GM19240 (cell line): ENCODE measurements around the gene HMCES.

Source experiments
- DNase-seq: peaks from one replicate; pipeline ENCODE4 v3.0.0; 2011; ENCODE audit warnings: low spot score; ENCODE audit not compliant: insufficient read length

HMCES gene, protein sequence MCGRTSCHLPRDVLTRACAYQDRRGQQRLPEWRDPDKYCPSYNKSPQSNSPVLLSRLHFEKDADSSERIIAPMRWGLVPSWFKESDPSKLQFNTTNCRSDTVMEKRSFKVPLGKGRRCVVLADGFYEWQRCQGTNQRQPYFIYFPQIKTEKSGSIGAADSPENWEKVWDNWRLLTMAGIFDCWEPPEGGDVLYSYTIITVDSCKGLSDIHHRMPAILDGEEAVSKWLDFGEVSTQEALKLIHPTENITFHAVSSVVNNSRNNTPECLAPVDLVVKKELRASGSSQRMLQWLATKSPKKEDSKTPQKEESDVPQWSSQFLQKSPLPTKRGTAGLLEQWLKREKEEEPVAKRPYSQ

DNA sequence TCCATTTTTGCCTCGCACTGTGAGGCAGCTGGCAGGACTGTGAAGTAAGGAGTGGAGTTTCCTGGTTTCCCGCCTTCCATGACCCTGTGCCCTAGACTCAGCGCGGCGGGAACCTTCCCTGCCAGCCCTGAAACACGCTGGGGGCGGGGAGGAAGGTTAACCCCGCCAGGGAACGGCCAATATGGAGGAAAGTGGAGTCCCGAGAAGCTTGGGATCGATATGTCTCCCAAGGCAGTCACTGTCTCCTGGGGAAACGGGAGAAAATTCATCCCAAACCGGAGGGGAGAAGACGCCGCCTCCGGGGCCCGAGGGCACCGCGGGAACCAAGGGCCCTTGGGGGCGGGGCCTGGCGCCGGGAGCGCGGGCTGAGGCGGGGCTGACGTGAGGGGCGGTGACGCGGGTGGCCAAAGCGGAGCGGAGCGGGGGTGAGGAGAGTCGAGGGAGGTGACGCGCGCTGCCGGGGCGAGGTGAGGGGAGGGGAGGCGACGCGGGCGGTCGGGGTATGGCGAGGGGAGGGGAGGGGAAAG lies at the start of gene HMCES:
Gene HMCES, plus strand, starts transcription at position 432 of the 527 bp plus-strand sequence. CDS start 863 bp downstream, outside the sequence.
- DNase-seq: peak; percentile 37

DNA sequence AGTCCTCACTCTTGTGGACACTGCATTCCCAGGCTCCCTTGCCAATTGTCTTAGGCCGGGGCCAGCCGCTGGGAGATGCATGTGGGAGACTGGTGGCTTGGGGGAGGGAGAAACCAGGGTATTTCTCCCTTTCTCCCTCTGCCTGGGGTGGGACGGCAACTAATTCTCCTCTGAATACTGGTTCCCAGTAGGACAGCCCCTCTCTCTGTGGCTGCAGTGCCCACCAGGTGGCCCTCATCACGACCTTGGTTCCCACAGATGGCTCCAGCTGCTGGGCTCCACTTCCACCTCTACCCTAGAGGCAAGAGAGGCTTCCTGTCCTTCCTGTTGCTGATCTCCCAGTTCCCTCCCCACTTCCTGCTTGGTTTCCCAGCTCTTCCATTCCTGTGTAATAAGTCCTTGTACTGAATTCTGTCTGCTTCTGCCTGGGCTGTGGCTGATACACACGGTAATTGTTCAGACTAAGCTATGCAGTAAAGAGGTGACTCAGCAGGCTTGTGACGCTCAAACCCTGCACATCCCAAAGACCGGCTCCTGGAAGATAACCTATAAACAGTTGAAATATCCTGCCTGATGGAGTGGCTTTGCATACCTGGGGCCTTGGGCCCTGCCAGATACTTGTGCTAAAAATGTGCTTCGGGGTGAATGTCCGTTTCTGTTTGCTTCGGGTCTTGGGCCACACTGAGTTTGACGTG lies 49.6 kb upstream of the HMCES start:
- DNase-seq: no peak

DNA sequence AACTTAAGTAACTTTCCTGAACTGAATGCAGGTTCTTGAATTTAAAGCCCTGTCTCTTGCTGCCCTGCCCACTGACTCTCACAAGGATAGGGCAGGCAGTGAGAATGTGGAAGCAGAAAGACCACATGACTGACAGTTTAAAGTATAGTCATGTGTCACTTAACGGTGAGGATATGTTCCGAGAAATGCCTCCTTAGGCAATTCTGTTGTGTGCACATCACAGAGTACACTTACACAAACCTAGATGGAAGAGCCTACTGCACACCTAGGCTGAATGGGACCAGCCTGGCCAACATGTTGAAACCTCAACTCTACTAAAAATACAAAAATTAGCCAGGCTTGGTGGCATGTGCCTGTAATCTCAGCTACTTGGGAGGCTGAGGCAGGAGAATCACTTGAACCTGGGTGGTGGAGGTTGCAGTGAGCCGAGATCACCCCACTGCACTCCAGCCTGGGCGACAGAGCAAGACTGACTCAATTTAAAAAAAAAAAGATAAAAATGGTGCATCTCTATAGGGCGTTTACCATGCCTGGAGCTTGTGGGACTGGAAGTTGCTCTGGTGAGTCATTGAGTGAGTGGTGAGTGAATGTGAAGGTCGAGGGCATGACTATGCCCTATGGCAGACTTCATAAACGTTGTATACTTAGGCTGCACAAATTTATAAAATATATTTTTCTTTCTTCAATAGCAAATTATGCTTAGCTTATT lies 48.2 kb upstream of the HMCES start:
- no peak for DNase-seq

DNA sequence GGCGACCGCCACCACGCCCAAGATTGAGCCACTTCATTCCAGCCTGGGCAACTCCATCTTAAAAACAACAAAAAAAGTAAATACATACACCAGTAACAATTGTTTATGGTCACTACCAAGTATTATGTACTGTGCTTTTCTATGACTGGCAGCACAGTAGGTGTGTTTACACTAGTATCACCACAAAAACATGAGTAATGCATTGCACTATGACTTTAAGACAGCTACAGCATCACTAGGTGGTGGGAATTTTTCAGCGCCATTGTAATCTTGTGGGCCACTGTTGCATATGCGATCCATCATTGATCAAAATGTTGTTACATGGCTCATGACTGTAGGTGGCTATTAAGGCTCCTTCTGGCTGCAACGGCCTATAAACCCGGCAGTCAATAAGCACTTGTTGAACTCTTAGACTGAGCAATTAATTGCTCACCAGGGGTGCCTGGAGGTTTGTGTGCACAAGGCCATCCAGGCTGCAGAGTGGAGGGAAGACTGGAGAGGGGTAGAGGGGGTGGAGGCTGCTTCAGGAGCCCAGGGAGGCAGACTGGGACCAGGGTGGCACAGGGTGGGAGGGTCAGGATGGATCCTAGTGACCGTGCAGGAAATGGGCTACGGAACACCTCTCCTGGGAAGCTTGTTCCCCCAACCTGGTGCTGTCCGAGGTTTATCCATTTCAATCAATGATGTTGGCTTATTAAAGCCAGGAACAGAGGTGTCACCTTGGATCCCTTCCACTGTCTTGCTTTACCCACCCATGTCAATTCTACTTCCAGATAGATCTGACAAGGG lies 47.1 kb upstream of the HMCES start:
- DNase-seq: no peak

DNA sequence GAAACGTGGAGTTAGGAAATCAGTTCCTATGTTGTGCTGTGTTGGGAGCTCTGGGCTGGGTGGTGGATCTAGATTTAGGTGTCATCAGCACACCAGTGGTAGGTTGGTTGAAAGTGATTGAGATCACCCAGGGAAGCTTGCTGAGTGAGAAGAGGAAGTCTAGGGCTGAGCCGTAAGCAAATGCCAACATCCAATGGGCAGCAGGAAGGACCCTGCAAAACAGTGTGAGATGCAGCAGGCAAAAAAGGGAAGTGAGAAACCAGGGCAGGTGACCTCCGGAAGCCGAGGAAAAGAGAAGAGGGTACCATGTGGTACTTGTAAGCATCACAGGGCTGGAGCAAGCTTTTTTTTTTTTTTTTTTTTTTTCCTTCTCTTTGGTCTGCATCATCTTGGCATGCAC lies 45.1 kb upstream of the HMCES start:
- DNase-seq: peak; percentile 81

DNA sequence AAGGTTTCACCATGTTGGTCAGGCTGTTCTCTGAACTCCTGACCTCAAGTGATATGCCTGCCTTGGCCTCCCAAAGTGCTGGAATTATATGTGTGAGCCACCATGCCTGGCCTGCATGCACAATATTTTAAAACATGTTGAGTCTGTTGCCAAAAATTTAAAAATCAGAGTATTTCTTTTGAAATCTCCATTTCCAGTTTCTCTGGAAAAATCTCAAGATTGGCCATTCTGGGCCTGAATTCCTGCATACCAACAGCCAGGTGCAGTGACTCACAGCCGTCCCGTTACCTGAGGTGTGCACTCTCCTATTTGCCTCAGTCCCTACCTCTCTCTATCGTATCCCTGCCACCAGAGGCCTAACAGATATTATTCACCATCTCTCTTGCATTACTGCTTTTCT lies 44.2 kb upstream of the HMCES start:
- DNase-seq: no peak

DNA sequence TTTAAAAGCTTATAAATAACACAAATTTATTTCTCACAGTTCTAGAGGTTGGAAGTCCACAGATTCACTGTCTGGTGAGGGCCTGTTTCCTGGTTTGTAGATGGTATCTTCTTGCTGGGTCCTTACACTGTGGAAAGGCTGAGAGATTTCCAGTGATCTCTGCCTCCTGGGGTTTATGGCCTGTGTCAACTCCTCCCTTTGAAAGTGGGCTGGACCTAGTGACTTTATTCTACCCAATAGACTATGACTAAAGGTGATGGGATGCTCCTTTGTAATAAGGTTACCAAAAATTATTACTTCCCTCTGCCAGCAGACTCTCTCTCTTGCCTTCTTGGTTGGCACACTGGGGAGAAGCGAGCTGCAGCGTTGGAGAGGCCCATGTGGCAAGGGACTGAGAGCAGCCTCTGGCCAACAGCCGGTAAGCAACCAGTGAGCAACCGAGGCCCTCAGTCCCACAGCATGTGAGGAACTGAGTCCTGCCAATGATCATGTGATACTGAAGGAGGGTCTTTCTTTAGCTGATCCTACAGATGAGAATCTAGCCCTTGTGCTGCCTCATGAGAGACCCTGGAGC lies 43.2 kb upstream of the HMCES start:
- DNase-seq: no peak

DNA sequence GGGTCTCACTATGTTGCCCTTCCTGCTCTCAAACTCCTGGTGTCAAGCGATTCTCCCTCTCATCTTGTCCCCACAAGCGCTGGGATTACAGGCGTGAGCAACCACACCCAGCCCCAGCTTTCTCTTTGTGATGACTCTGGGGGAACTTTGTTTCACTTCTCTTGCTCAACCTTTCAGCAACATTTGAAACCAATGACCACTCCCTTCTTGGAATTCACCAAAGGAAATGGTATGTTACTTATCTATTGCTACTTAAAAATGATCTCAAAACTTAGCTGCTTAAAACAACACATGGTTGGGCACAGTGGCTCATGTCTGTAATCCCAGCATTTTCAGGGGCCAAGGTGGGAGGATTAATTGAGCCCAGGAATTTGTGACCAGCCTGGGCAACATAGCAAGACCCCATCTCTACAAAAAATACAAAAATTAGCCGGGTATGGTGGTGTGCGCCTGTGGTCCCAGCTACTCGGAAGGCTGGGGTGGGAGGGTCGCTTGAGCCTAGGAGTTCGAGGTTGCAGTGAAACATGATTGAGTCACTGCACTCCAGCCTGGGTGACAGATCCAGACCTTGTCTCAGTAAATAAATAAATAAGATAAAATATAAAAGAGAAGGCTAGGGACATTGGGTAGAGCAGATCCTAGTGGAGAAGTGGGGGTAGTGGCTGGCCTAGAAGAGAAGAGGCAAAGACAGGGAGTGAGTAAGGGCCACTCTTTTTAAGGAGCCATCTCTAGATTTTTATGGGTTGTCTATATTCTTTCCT lies 39.5 kb upstream of the HMCES start:
- DNase-seq: no peak

DNA sequence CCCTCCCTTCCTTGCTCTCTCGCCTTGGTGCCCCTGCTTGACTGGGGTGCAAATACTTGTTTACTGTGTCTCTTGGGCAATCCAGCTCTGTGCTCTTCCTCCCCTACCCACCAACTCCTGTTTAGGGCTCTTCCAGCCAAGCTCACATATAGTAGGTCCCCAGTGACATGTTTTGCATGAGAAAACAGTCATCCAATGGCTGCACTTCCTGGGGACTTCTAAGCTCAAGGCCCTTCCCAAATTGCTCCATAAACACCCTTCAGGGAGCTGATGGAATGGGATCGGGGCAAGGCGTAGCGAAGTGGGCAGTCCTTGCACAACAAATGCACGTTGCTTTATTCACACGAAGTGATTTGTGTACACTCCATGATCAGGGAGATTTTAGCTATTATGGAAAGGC lies 38.7 kb upstream of the HMCES start:
- DNase-seq: no peak

DNA sequence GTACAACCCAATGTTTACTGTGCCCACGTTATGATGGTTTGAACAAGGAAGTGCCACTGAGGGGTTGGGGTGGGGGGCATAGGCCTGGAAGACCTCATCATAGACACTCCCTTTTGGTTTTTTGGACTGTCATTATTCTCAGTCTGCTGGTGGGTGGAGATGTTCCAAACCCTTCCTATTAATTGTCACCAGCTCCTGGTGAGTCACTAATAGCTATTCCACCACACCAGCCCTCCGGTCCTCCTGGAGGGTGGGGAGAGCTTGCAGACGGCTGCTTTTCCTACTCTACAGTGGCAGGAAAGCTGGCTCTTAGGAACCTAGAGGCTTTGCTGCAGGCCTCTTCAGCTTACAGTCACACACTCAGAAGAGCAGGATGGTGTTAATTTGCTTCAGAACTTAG lies 38.2 kb upstream of the HMCES start:
- DNase-seq: no peak

DNA sequence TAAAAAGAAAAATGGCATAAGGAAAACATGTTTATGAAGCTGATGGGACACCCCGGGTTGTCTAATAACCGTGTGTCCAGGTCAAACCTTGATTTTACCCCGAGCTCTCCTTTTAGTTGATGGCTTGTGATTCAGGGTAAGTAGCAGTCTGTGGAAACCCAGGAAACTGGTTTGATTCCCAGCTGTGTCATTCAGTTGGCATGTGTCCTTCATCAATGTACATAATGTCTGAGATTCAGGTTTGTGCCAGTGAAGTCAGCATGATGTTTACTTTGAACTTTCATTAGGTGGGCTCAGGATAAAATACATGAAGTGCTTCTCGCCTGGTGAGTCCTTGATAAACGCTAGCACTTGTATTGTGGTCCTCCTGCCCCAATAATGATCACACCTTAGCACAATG lies 33.5 kb upstream of the HMCES start:
- DNase-seq: no peak

DNA sequence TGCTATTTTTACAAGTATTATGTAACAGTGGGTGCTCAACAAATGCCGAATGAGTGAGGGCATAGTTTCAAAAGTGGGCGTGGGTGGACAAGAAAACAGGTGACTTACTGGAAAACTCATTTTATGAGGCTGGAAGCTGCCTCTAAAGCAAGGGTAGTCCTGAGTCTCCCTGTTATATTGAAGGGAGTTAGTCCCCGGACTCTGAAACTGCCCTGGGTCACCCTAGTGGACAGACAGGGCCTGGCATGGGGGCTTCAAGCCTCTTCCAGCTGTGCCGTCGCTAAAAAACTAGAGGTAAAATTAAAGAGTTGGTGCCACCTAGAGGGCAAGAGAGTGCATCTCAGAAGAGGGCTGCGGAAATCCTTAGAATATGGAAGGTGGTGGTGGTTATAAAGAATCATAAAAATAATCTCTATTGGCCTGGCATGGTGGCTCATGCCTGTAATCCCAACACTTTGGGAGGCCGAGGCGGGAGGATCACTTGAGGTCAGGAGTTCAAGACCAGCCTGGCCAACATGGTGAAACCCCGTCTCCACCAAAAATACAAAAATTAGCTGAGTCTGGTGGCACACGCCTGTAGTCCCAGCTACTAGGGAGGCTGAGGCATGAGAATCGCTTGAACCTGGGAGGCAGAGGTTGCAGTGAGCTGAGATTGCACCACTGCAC lies 32.9 kb upstream of the HMCES start:
- DNase-seq: peak; percentile 84

DNA sequence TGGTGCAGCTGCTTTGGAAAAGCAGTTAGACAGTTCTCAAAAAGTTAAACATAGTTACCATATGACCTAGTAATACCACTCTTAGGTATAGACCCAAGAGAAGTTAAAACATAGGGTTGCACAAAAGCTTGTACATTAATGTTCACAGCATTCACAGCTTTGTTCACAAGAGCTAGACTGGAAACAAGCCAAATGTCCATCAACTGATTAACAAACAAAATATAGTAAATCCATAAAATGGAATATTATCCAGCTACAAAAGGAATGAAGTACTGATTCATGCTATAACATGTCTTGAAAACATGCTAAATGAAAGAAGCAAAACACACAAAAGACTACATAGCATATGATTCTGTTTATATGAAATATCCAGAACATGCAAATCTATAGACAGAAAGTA lies 32.0 kb upstream of the HMCES start:
- DNase-seq: no peak

DNA sequence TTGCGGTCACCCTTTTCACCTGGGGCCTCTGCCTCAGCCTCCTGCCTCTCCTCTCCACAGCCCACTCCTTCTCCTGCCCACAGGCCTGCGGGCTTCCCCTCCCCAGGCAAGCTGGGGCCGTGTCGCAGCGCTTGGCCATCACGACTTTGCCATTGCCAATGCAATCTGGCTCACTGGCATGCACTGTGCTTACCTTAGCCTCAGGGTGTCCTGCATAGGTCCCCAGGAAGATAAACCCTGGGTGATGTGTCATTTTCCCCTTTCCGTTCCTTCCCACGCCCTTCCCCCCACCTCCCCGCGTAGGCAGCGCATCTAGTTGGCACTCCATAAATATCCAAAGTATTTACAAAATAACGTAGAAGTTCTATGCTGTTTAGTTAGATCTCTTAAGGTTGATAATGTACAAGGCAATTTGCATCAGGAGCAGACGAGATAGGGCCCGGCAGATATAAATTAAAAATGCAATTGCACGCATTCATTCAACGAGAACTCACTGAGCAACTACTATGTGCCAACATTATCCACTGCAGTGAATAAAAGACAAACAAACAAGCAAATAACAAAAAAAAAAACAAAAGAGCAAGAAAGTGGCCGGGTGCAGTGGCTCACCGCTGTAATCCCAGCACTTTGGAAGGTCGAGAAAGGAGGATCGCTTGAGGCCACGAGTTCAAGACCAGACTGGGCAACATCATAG lies 30.2 kb upstream of the HMCES start:
- DNase-seq: no peak

DNA sequence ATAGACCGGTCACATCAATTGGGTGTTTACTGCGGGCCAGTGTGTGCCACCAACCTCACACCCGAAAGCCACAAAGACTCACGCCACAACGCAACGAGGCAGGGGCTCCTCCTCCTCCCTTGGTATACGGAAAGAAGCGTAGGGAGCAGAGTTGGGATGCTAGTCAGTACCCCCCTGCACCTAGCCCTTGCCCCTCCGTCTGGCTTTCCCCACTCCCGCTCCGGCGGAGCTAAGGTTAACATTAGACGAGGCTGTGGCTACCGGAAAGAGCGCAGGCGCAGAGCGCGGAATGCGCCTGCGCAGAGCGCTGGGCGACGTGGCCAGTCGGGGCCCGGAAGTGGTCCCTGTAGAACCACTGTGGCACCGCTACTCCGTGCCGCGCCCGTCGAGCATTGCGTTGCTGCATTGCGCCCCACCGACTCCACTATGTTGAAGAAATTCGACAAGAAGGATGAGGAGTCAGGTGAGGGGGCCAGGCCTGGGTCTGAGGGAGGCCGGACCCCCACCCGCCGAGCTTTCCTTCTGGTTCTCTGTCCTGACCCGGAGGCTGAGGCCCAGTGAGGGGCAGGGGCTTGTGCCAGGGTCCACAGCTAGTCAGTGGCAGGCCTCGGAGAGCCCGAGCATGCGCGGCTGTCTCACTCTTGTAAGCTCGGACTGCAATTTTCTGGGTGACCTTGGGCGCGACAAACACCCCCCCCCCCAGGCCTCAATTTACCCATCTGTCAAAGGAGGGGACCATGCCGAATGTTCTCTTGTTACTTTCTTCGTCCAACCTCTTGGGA lies 29.2 kb upstream of the HMCES start, which contains the start of gene COPG1:
Gene COPG1, plus strand, starts transcription at position 323 of the 782 bp plus-strand sequence. Its CDS starts 104 bp downstream, at position 427.
- peak; percentile 97 for DNase-seq

DNA sequence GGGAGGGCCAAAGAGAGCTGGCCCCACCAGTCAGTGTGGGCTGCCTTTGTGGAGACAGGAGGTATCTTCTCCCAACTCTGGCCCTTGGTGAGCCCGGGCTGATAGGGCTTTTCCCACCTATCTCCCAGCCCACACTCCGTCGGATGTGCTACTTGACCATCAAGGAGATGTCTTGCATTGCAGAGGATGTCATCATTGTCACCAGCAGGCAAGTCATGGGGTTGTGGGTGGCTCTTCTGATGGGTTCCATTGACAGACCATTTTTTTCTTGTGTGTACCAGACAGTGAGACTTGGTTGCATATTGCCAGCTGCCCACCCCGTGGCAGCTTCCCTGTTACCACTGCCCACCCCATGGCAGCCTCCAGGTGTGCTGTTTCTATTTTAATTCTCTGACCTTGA lies 25.9 kb upstream of the HMCES start:
- no peak for DNase-seq

DNA sequence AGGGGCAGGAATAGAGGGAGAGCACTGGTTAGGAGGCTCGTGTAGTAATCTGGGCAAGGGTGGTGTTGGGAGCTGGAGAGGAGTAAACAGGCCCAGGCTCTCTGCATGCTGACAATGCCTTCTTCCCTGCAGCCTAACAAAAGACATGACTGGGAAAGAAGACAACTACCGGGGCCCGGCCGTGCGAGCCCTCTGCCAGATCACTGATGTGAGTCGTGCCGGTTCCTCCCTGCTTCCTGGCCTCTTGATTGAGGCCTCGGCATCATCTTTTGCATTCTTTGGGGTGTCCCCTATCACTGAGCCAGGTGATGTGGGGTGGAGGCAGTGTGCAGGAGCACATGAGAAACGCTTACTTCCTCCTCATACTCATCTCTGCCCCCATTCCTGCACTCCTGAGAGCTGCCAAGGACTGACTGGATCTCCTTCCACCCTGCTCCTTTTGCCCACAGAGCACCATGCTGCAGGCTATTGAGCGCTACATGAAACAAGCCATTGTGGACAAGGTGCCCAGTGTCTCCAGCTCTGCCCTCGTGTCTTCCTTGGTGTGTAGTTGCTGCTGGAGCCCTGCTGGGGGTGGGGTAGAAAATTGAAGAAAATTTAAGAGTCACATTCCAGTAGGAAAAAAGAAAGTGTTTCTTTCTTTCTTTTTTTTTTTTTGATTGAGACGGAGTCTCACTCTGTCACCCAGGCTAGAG lies 24.0 kb upstream of the HMCES start:
- DNase-seq: no peak

DNA sequence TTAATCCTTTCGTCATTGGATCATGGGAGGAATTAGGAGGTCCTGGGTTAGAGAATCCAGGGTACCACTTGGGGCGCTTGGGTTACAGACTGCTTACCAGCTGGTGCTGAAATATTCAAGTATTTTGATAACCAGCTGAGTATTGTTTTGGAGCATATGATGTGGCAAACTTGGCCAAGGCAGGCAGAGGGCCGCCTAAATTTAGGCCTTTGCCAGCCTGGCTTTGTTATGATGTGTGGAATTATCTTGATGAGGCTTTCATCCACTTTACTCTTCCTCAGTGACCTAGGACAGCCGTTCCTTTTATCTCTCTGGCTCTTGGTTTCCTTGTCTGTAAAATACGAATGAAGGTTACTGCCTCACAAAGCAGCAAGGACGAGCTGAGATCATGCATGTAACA lies 22.4 kb upstream of the HMCES start:
- DNase-seq: no peak
